HS-27A (cell line): ENCODE data around the gene PIP4P1.
"Not testable (repeated sequence)": the region's sequence is repeated elsewhere in the genome, so short reads cannot be mapped to it uniquely, and the experiment has no call there.

Experiments
- DNase-seq: peaks from one replicate; pipeline ENCODE4 v3.0.0-alpha.2; 2012; ENCODE audit warnings: low read depth, missing footprints

Gene PIP4P1

GRCh38 chr14:20476776-20477175 lies 15.5 kb upstream of the PIP4P1 start:
- DNase-seq = no peak

GRCh38 chr14:20472536-20473169 lies 11.4 kb upstream of the PIP4P1 start:
- DNase-seq = no peak

- no peak for DNase-seq
Measured at GRCh38 chr14:20470603-20470901, 9.3 kb upstream of the PIP4P1 start.

GRCh38 chr14:20469890-20470602 lies 8.8 kb upstream of the PIP4P1 start:
- peak; percentile 74 for DNase-seq

- DNase-seq = peak; percentile 86
Measured at GRCh38 chr14:20469242-20469889, 8.1 kb upstream of the PIP4P1 start, which contains the start of gene PNP. Gene PNP (plus strand): TSS chr14:20469406. CDS start chr14:20469525, 119 bp downstream.

GRCh38 chr14:20468764-20469241 lies 7.6 kb upstream of the PIP4P1 start:
- DNase-seq = no peak

- DNase-seq = no peak
Measured at GRCh38 chr14:20460458-20461224, 593 bp downstream of the PIP4P1 start.

- no peak for DNase-seq
Measured at GRCh38 chr14:20458031-20458789, 3.0 kb downstream of the PIP4P1 start.

- no peak for DNase-seq
Measured at GRCh38 chr14:20456971-20457370, 4.3 kb downstream of the PIP4P1 start.

GRCh38 chr14:20455355-20456300 lies 5.6 kb downstream of the PIP4P1 start:
- DNase-seq = no peak

GRCh38 chr14:20454516-20455354 lies 6.5 kb downstream of the PIP4P1 start, which contains the start of the genes APEX1 and OSGEP:
Gene APEX1 (plus strand): TSS chr14:20455226. CDS start chr14:20455646, 420 bp downstream.
Gene OSGEP (minus strand): TSS chr14:20454812. CDS start chr14:20454683, 129 bp downstream.
- DNase-seq = peak; percentile 99

GRCh38 chr14:20452831-20453230 lies 8.4 kb downstream of the PIP4P1 start:
- not testable (repeated sequence) for DNase-seq

GRCh38 chr14:20446889-20447288 lies 14.3 kb downstream of the PIP4P1 start:
- DNase-seq = no peak

- not testable (repeated sequence) for DNase-seq
Measured at GRCh38 chr14:20443650-20444049, 17.6 kb downstream of the PIP4P1 start.

GRCh38 chr14:20441461-20441860 lies 19.8 kb downstream of the PIP4P1 start:
- DNase-seq = no peak

GRCh38 chr14:20440882-20441281 lies 20.4 kb downstream of the PIP4P1 start:
- no peak for DNase-seq

- no peak for DNase-seq
Measured at GRCh38 chr14:20440465-20440864, 20.8 kb downstream of the PIP4P1 start.

- no peak for DNase-seq
Measured at GRCh38 chr14:20438664-20439063, 22.6 kb downstream of the PIP4P1 start.

GRCh38 chr14:20436363-20436755 lies 24.9 kb downstream of the PIP4P1 start:
- peak; percentile 66 for DNase-seq
